H9 (cell line): ENCODE results near the gene SETD6. TPM values are rescaled to one million over a fixed set of nuclear protein-coding genes. Genes with fewer than 3 reads are reported as not detected.

Source experiments
- DNase-seq: peaks from one replicate; pipeline ENCODE4 v3.0.0-alpha.2; 2017
- H2AFZ ChIP-seq: one replicate; pipeline ENCODE4 v1.6.1; 2013; ENCODE audit warnings: mild to moderate bottlenecking, low read length, control low read depth, moderate library complexity
- H2AK5ac ChIP-seq: 2 replicates; pipeline ENCODE4 v1.6.1; 2013; ENCODE audit warnings: low read length, control low read depth, mixed read lengths; ENCODE audit not compliant: insufficient read length
- H2BK120ac ChIP-seq: one replicate; pipeline ENCODE4 v1.6.1; 2013; ENCODE audit warnings: low read depth, mild to moderate bottlenecking, low read length, control low read depth, inconsistent platforms; ENCODE audit not compliant: poor library complexity, severe bottlenecking
- H2BK12ac ChIP-seq: 2 replicates; pipeline ENCODE4 v1.6.1; 2013; ENCODE audit warnings: low read length, control low read depth, mixed read lengths, low read depth; ENCODE audit not compliant: insufficient read length
- H2BK15ac ChIP-seq: 2 replicates; pipeline ENCODE4 v1.6.1; 2013; ENCODE audit warnings: low read depth, low read length, control low read depth
- H2BK20ac ChIP-seq: one replicate; pipeline ENCODE4 v1.6.1; 2013; ENCODE audit warnings: low read depth, mild to moderate bottlenecking, low read length, control low read depth, inconsistent platforms; ENCODE audit not compliant: poor library complexity, severe bottlenecking
- H2BK5ac ChIP-seq: 2 replicates; pipeline ENCODE4 v1.6.1; 2013; ENCODE audit warnings: low read length, control low read depth, mixed read lengths; ENCODE audit not compliant: insufficient read length
- H3K14ac ChIP-seq: 2 replicates; pipeline ENCODE4 v1.6.1; 2013; ENCODE audit warnings: low read length, control low read depth; ENCODE audit not compliant: insufficient read depth
- H3K18ac ChIP-seq: 2 replicates; pipeline ENCODE4 v1.6.1; 2013; ENCODE audit warnings: low read depth, mild to moderate bottlenecking, mixed read lengths, low read length, control low read depth; ENCODE audit not compliant: insufficient read length
- H3K23ac ChIP-seq: 2 replicates; pipeline ENCODE4 v1.6.1; 2013; ENCODE audit warnings: low read length, control low read depth, mixed read lengths, low read depth; ENCODE audit not compliant: insufficient read length
- H3K23me2 ChIP-seq: 2 replicates; pipeline ENCODE4 v1.6.1; 2013; ENCODE audit warnings: low read depth, mild to moderate bottlenecking, mixed read lengths, low read length, control low read depth; ENCODE audit not compliant: insufficient read length, poor library complexity, severe bottlenecking
- H3K27ac ChIP-seq: 2 replicates; pipeline ENCODE4 v1.5.1; 2013; ENCODE audit warnings: low read length, control low read depth, mixed read lengths, low read depth; ENCODE audit not compliant: insufficient read length
- H3K27me3 ChIP-seq: 2 replicates; pipeline ENCODE4 v1.6.1; 2013; ENCODE audit warnings: low read length, control low read depth, inconsistent platforms; ENCODE audit not compliant: insufficient read depth
- H3K4ac ChIP-seq: 2 replicates; pipeline ENCODE4 v1.6.1; 2013; ENCODE audit warnings: low read depth, mild to moderate bottlenecking, control low read depth, inconsistent platforms, low read length, moderate library complexity
- H3K4me1 ChIP-seq: 2 replicates; pipeline ENCODE4 v1.6.1; 2013; ENCODE audit warnings: low read length, control low read depth, inconsistent platforms; ENCODE audit not compliant: insufficient read depth
- H3K4me2 ChIP-seq: 2 replicates; pipeline ENCODE4 v1.6.1; 2013; ENCODE audit warnings: low read length, control low read depth, mixed read lengths; ENCODE audit not compliant: insufficient read length, insufficient read depth
- H3K56ac ChIP-seq: 2 replicates; pipeline ENCODE4 v1.6.1; 2013; ENCODE audit warnings: low read depth, mild to moderate bottlenecking, mixed read lengths, low read length, control low read depth; ENCODE audit not compliant: insufficient read length
- H3K79me1 ChIP-seq: 2 replicates; pipeline ENCODE4 v1.6.1; 2013; ENCODE audit warnings: low read depth, mild to moderate bottlenecking, moderate library complexity, low read length, control low read depth, inconsistent platforms; ENCODE audit not compliant: insufficient read depth, poor library complexity, severe bottlenecking
- H3K79me2 ChIP-seq: 2 replicates; pipeline ENCODE4 v1.6.1; 2013; ENCODE audit warnings: low read length, control low read depth, inconsistent platforms; ENCODE audit not compliant: insufficient read depth
- H3K9ac ChIP-seq: 2 replicates; pipeline ENCODE4 v1.6.1; 2013; ENCODE audit warnings: low read length, control low read depth, mixed read lengths; ENCODE audit not compliant: insufficient read length; ENCODE audit errors: extremely low read depth
- H3K9me3 ChIP-seq: one replicate; pipeline ENCODE4 v1.6.1; 2013; ENCODE audit warnings: low read depth, low read length, inconsistent platforms; ENCODE audit not compliant: control insufficient read depth
- H3T11ph ChIP-seq: one replicate; pipeline ENCODE4 v1.6.1; 2013; ENCODE audit warnings: mild to moderate bottlenecking, low read length, control low read depth, inconsistent platforms
- H4K20me1 ChIP-seq: one replicate; pipeline ENCODE4 v1.6.1; 2013; ENCODE audit not compliant: control insufficient read depth, insufficient read length, insufficient read depth
- H4K5ac ChIP-seq: 2 replicates; pipeline ENCODE4 v1.6.1; 2013; ENCODE audit warnings: low read depth, mild to moderate bottlenecking, mixed read lengths, low read length, control low read depth; ENCODE audit not compliant: insufficient read length
- H4K8ac ChIP-seq: replicated peaks from 2 replicates; pipeline ENCODE4 v1.6.1; 2013; ENCODE audit warnings: low read length, control low read depth, mixed read lengths, low read depth; ENCODE audit not compliant: insufficient read length
- H4K91ac ChIP-seq: 2 replicates; pipeline ENCODE4 v1.6.1; 2013; ENCODE audit warnings: low read depth, mild to moderate bottlenecking, moderate library complexity, mixed read lengths, low read length, control low read depth; ENCODE audit not compliant: insufficient read length
- H3K27ac Mint-ChIP-seq, 3 experiments: 2 replicates in 2 of 3; 3 replicates in 1 of 3; pipeline ENCODE4 v1.8.0; 2020 to 2021; ENCODE audit warnings: mixed read lengths in 3 of 3, mild to moderate bottlenecking in 1 of 3, moderate library complexity in 1 of 3
- H3K27me3 Mint-ChIP-seq: 2 replicates; pipeline ENCODE4 v1.8.0; 2021; ENCODE audit warnings: low read depth, mild to moderate bottlenecking, moderate library complexity, mixed read lengths
- H3K36me3 Mint-ChIP-seq, 3 experiments: 2 replicates in 2 of 3; 3 replicates in 1 of 3; pipeline ENCODE4 v1.8.0; 2020 to 2021; ENCODE audit warnings: low read depth in 3 of 3, mixed read lengths in 3 of 3; ENCODE audit not compliant: insufficient read depth in 1 of 3
- H3K4me1 Mint-ChIP-seq, 2 experiments: 2 replicates each; pipeline ENCODE4 v1.8.0; 2020; ENCODE audit warnings: mixed read lengths in 2 of 2
- H3K4me3 Mint-ChIP-seq, 2 experiments: 2 replicates in 1 of 2; 3 replicates in 1 of 2; pipeline ENCODE4 v1.8.0; 2020 to 2021; ENCODE audit warnings: mild to moderate bottlenecking in 2 of 2, mixed read lengths in 2 of 2, moderate library complexity in 1 of 2
- H3K9me3 Mint-ChIP-seq, 2 experiments: 2 replicates in 1 of 2; 3 replicates in 1 of 2; pipeline ENCODE4 v1.8.0; 2020; ENCODE audit warnings: mild to moderate bottlenecking in 2 of 2, mixed read lengths in 2 of 2, moderate library complexity in 1 of 2
- CTCF ChIP-seq: fragments of 200-600 bp; sonication (generic); conservative IDR thresholded peaks from 3 replicates; pipeline ENCODE4 v1.8.0; 2021; ENCODE audit warnings: antibody characterized with exemption, mild to moderate bottlenecking
- WGBS: extraction: QIAGEN DNeasy Blood & Tissue Kit; methylation state at CpG from one replicate; pipeline ENCODE4 v1.1.7; 2013; ENCODE audit warnings: missing lambda C conversion rate, low lambda C conversion rate, mixed read lengths; ENCODE audit not compliant: insufficient read length; ENCODE audit errors: extremely low coverage; 5-methylcytosine and 5-hydroxymethylcytosine counted together
- total RNA-seq: library from RNA; stranded (reverse); gene quantifications from 2 replicates; pipeline ENCODE4 v1.2.1, GENCODE V29; 2021

The SETD6 gene
- total RNA-seq, 1 experiment from 2014 or later = 55.6 TPM

- Histone ChIP-seq H3K27me3 (no peaks in the 10 kb centered on the region; the same call in 1 of the 2 replicates), H3K23ac (no peak overlapping the region)
- H3K36me3 Mint-ChIP-seq = peaks cover 71 to 97% (median 90%) of the 10 kb centered on the region in 3 experiments
These were observed 21.0 kb downstream of the SETD6 start for GRCh38 chr16:58536278-58536677.

More at GRCh38 chr16:58536278-58536677, 21.0 kb downstream of the SETD6 start:
- Histone ChIP-seq H2BK15ac (no peak overlapping the region), H3K9me3 (no peaks in the 10 kb centered on the region), H2BK120ac (no peak overlapping the region), H3K9ac (no peak overlapping the region), H3K79me2 (no peaks in the 10 kb centered on the region), H4K8ac (no peak overlapping the region), H2AK5ac (no peak overlapping the region), H3K4me1 (no peaks in the 10 kb centered on the region), H3K14ac (no peak overlapping the region), H3K23me2 (no peaks in the 10 kb centered on the region), H4K20me1 (no peaks in the 10 kb centered on the region), H3K18ac (no peak overlapping the region), H3K4ac (no peak overlapping the region), H3K56ac (no peak overlapping the region), H3K4me2 (no peak overlapping the region), H2AFZ (no peak overlapping the region), H3K27ac (no peak overlapping the region), H3K79me1 (no peaks in the 10 kb centered on the region), H3T11ph (no peak overlapping the region), H2BK12ac (no peak overlapping the region), H4K5ac (no peak overlapping the region), H2BK20ac (no peak overlapping the region), H2BK5ac (no peak overlapping the region), H4K91ac (no peak overlapping the region)
- Mint-ChIP-seq H3K9me3 (no peaks in the 10 kb centered on the region), H3K27ac (no peak overlapping the region), H3K4me1 (no peaks in the 10 kb centered on the region), H3K27me3 (no peaks in the 10 kb centered on the region), H3K4me3 (no peak overlapping the region)
- no peak for TF ChIP-seq CTCF
- no CpG with 5 or more reads among the region's 5 CpGs for WGBS
- no peak for DNase-seq
